Measurements from ENCODE around the gene SS18L1. TPM values are rescaled to one million over a fixed set of nuclear protein-coding genes. Genes with fewer than 3 reads are reported as not detected.
A peak's percentile ranks its signal among the peaks of the same experiment; 100 is the strongest.

Gene SS18L1
- total RNA-seq, 1 experiment from 2014 or later = 15.1 TPM

GRCh38 chr20:62120365-62120762, 23.2 kb upstream of the SS18L1 start:
- no peak for DNase-seq (ENCODE audit: low read depth)

- DNase-seq (ENCODE audit: low read depth) = no peak
Observed at GRCh38 chr20:62120990-62121775, 22.4 kb upstream of the SS18L1 start.

GRCh38 chr20:62121776-62122653, 21.6 kb upstream of the SS18L1 start, which contains the start of gene LSM14B:
Gene LSM14B, plus strand, starts transcription at chr20:62122475. Its CDS starts 192 bp downstream, at chr20:62122667.
- peak; percentile 97 for DNase-seq (ENCODE audit: low read depth)

GRCh38 chr20:62122654-62123449, 20.7 kb upstream of the SS18L1 start:
- DNase-seq (ENCODE audit: low read depth) = peak; percentile 50

- DNase-seq (ENCODE audit: low read depth) = no peak
Observed at GRCh38 chr20:62123450-62124118, 20.0 kb upstream of the SS18L1 start.

GRCh38 chr20:62126141-62126540, 17.4 kb upstream of the SS18L1 start:
- DNase-seq (ENCODE audit: low read depth) = no peak

- no peak for DNase-seq (ENCODE audit: low read depth)
Observed at GRCh38 chr20:62127799-62128198, 15.8 kb upstream of the SS18L1 start.

- no peak for DNase-seq (ENCODE audit: low read depth)
Observed at GRCh38 chr20:62128502-62128901, 15.1 kb upstream of the SS18L1 start.

- DNase-seq (ENCODE audit: low read depth) = no peak
Observed at GRCh38 chr20:62129731-62130531, 13.6 kb upstream of the SS18L1 start.

- no peak for DNase-seq (ENCODE audit: low read depth)
Observed at GRCh38 chr20:62131560-62132320, 11.8 kb upstream of the SS18L1 start.

GRCh38 chr20:62132421-62132820, 11.1 kb upstream of the SS18L1 start:
- no peak for DNase-seq (ENCODE audit: low read depth)

- DNase-seq (ENCODE audit: low read depth) = no peak
Observed at GRCh38 chr20:62133051-62133845, 10.3 kb upstream of the SS18L1 start.

GRCh38 chr20:62133864-62134263, 9.7 kb upstream of the SS18L1 start:
- DNase-seq (ENCODE audit: low read depth) = no peak

- peak; percentile 60 for DNase-seq (ENCODE audit: low read depth)
Observed at GRCh38 chr20:62134735-62135231, 8.8 kb upstream of the SS18L1 start.

GRCh38 chr20:62135573-62136266, 7.8 kb upstream of the SS18L1 start:
- DNase-seq (ENCODE audit: low read depth) = no peak

GRCh38 chr20:62136283-62137091, 7.1 kb upstream of the SS18L1 start:
- peak; percentile 78 for DNase-seq (ENCODE audit: low read depth)

GRCh38 chr20:62137092-62137384, 6.5 kb upstream of the SS18L1 start:
- no peak for DNase-seq (ENCODE audit: low read depth)
